ENCODE measurements around the gene METTL2A. TPM values are rescaled to one million over a fixed set of nuclear protein-coding genes. Genes with fewer than 3 reads are reported as not detected.
"Not testable (repeated sequence)": the region's sequence is repeated elsewhere in the genome, so short reads cannot be mapped to it uniquely, and the experiment has no call there.

The METTL2A gene
- total and polyA plus RNA-seq, 9 donors: 7.3 to 23.0 (median 15.2) TPM

DNA sequence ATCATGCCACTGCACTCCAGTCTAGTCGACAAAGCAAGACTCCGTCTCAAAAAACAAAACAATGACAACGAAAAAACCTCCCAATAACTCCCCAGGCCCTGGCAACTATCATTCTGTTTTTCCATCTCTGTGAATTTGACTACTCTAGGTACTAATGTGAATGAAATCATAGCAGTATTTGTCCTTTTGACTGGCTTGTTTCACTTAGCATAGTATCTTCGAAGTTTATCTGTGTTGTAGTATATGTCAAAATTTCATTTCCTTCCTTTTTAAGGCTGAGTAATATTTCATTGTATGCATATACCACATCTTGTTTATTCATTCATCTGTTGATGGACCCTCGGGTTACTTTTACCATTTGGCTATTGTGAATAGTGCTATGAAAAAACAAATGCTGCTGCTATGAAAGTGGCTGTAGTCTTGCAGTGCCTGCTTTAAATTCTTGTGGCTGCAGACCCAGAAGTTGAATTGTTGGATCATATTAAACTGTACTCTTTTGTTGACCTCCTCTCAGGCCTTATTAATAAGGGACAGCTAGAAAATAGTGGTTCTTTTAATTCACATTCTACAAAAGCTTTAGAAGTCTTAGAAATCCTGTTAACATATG, 69.5 kb downstream of the METTL2A start:
- H3K27me3 ChIP-seq; H3K4me3 ChIP-seq; DNase-seq; H3K27ac ChIP-seq; H3K9me3 ChIP-seq; H3K36me3 ChIP-seq; H3K4me1 ChIP-seq (ENCODE audit: insufficient read depth); intact Hi-C loops (cut with DNase I): not testable (repeated sequence)
- 90 to 96% (median 93%) methylated on average over 5 of the region's 5 CpGs for WGBS, 3 donors

DNA sequence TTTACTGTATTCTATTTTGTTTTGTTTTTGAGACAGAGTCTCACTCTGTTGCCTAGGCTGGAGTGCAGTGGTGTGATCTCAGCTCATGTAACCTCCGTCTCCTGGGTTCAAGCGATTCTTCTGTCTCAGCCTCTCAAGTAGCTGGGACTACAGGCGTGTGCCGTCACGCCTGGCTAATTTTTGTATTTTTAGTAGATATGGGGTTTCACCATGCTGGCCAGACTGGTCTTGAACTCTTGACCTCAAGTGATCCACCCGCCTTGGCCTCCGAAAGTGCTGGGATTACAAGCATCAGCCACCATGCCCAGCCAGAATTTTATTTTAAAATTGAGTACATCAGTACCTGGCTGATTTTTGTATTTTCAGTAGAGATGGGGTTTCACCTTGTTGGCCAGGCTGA, 70.4 kb downstream of the METTL2A start:
- H3K4me1 ChIP-seq (ENCODE audit: insufficient read depth); H3K4me3 ChIP-seq; H3K27ac ChIP-seq; DNase-seq; intact Hi-C loops (cut with DNase I); H3K9me3 ChIP-seq; H3K36me3 ChIP-seq; H3K27me3 ChIP-seq: not testable (repeated sequence)
- WGBS, 3 donors: 94 to 96% (median 95%) methylated on average over 7 of the region's 7 CpGs

DNA sequence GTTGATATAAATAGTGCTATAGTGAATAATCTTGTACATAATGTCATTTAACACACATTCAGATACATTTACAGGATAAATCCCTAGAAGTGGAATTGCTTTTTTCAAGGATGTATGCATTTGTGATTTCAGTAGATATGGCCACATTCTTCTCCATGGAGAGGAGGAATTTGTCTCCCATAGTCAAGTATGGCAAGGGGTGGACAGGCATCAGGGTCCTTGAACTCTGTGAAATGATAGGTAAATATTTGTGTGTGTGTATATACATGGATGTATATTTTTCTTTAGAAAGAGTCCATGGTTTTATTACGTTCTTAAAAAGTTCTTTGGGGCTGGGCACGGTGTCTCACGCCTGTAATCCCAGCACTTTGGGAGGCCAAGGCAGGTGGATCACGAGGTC, 72.6 kb downstream of the METTL2A start:
- H3K9me3 ChIP-seq; DNase-seq; H3K27ac ChIP-seq; H3K36me3 ChIP-seq; H3K27me3 ChIP-seq; intact Hi-C loops (cut with DNase I); H3K4me3 ChIP-seq; H3K4me1 ChIP-seq (ENCODE audit: insufficient read depth): not testable (repeated sequence)
- 95 to 98% (median 96%) methylated on average over 4 of the region's 4 CpGs for WGBS, 3 donors

DNA sequence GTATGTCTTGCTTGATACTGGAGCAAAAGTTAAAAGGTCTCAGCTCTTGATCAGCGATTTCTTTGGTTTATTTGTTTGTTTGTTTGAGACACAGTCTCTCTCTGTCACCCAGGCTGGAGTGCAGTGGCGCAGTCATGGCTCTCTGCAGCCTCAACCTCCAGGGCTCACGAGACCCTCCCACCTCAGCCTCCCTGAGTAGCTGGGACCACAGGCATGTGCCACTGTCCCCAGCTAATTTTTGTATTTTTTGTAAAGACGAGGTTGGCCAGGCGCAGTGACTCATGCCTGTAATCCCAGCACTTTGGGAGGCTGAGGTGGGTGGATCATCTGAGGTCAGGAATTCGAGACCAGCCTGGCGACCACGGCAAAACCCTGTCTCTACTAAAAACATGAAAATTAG, 75.1 kb downstream of the METTL2A start:
- DNase-seq; H3K4me1 ChIP-seq (ENCODE audit: insufficient read depth); H3K36me3 ChIP-seq; H3K27ac ChIP-seq; H3K4me3 ChIP-seq; intact Hi-C loops (cut with DNase I); H3K27me3 ChIP-seq; H3K9me3 ChIP-seq: not testable (repeated sequence)
- WGBS, 3 donors: 90 to 93% (median 91%) methylated on average over 8 of the region's 8 CpGs

Small RNAs within 50 kb of the gene (small RNA-seq; reads per million reads assigned to genes)
- gene RNU7-52P: not detected

Other genes with a start within 250 kb of the METTL2A start
- gene EFCAB3, start 43.3 kb upstream of the METTL2A start, total RNA-seq: not detected
- gene EFCAB3, start 43.3 kb upstream of the METTL2A start, polyA plus RNA-seq: not detected
- gene TLK2, start 54.9 kb downstream of the METTL2A start, total RNA-seq: 10 to 100 TPM; 30.2 to 50.2 (median 39.0) TPM
- gene TLK2, start 54.9 kb downstream of the METTL2A start, polyA plus RNA-seq: 10 to 100 TPM; 23.4 to 35.7 TPM
- gene MRC2, start 203.8 kb downstream of the METTL2A start, total RNA-seq: 100 to 1,000 TPM in 4 of 7 donors, 10 to 100 TPM in 3; 39.2 to 134 (median 111) TPM
- 10 to 100 TPM; 12.9 to 74.2 TPM for gene MRC2, start 203.8 kb downstream of the METTL2A start, polyA plus RNA-seq